Colonic mucosa (tissue), 4 donors: ENCODE results near the gene NCAPG2. TPM values are rescaled to one million over a fixed set of nuclear protein-coding genes. Genes with fewer than 3 reads are reported as not detected.

Source experiments
- DNase-seq: peaks from one replicate; pipeline ENCODE4 v3.0.0-alpha.2; 2020
- H3K27ac ChIP-seq: fragments of 200-600 bp; one replicate; pipeline ENCODE4 v1.8.0; 2021
- H3K27me3 ChIP-seq: fragments of 200-600 bp; one replicate; pipeline ENCODE4 v1.8.0; 2021
- H3K36me3 ChIP-seq: fragments of 200-600 bp; one replicate; pipeline ENCODE4 v1.8.0; 2021
- H3K4me1 ChIP-seq: fragments of 200-600 bp; one replicate; pipeline ENCODE4 v1.8.0; 2021; ENCODE audit warnings: mild to moderate bottlenecking
- H3K4me3 ChIP-seq: fragments of 200-600 bp; one replicate; pipeline ENCODE4 v1.8.0; 2021
- H3K9ac ChIP-seq, 2 donors: one replicate each; pipeline ENCODE4 v1.7.0; 2013; ENCODE audit warnings: control low read depth in 2 of 2, low read depth in 2 of 2, low read length in 2 of 2
- H3K9me3 ChIP-seq: fragments of 200-600 bp; one replicate; pipeline ENCODE4 v1.8.0; 2021
- CTCF ChIP-seq: fragments of 200-600 bp; IDR thresholded peaks from one replicate; pipeline ENCODE4 v1.8.0; 2022; ENCODE audit warnings: antibody characterized with exemption, mild to moderate bottlenecking
- intact Hi-C: fragments of 100-400 bp; cut with DNase I; formaldehyde crosslinking; loops from one replicate; pipeline ENCODE4 v1.14.1; 2022
- total RNA-seq, 2 donors: library from RNA; stranded (reverse); fragmentation: NEBNext Ultra II Directional in 1 of 2; extraction: Animal tissue kit (Norgen Biotek cat#: 25700) in 1 of 2; gene quantifications; one replicate each; pipeline ENCODE4 v1.2.1, GENCODE V29; 2021
- donor health status: healthy.
- donor health status: DM: no; HTN: no; CAD: no.
- donor health status: DM: no; HTN: no; CAD: no.

The NCAPG2 gene
- total RNA-seq, 2 donors from 2014 or later: 15.0 to 48.4 TPM

- Histone ChIP-seq H3K4me3 (no peak overlapping the region), H3K9ac (no peak overlapping the region), H3K27ac (no peak overlapping the region), H3K9me3 (no peaks in the 10 kb centered on the region), H3K36me3 (no peaks in the 10 kb centered on the region), H3K4me1 (no peaks in the 10 kb centered on the region), H3K27me3 (no peaks in the 10 kb centered on the region)
- DNase-seq: no peak
- TF ChIP-seq CTCF: no peak
- intact Hi-C loops: no loop called here
These were observed 95.2 kb downstream of the NCAPG2 start for GRCh38 chr7:158609313-158609974.

- Histone ChIP-seq H3K9me3 (no peaks in the 10 kb centered on the region), H3K27me3 (no peaks in the 10 kb centered on the region), H3K4me1 (no peaks in the 10 kb centered on the region), H3K27ac (no peak overlapping the region), H3K9ac (no peak overlapping the region), H3K36me3 (no peaks in the 10 kb centered on the region), H3K4me3 (no peak overlapping the region)
- DNase-seq: no peak
- no peak for TF ChIP-seq CTCF
- intact Hi-C loops: no loop called here
These were observed 97.0 kb downstream of the NCAPG2 start for GRCh38 chr7:158607563-158607962.

- no peak overlapping the region for H3K4me3 ChIP-seq
- intact Hi-C loops: no loop called here
- H3K9ac ChIP-seq: no peak overlapping the region
- no peak for DNase-seq
- no peaks in the 10 kb centered on the region for H3K36me3 ChIP-seq
- H3K4me1 ChIP-seq: no peaks in the 10 kb centered on the region
- H3K9me3 ChIP-seq: no peaks in the 10 kb centered on the region
- H3K27me3 ChIP-seq: no peaks in the 10 kb centered on the region
- H3K27ac ChIP-seq: no peak overlapping the region
- no peak for TF ChIP-seq CTCF
These were observed 97.8 kb downstream of the NCAPG2 start for GRCh38 chr7:158606671-158607424.

GRCh38 chr7:158606129-158606528 lies 98.5 kb downstream of the NCAPG2 start:
- no peaks in the 10 kb centered on the region for H3K27me3 ChIP-seq
- H3K36me3 ChIP-seq: no peaks in the 10 kb centered on the region
- no peak overlapping the region for H3K9ac ChIP-seq
- no peak overlapping the region for H3K27ac ChIP-seq
- TF ChIP-seq CTCF: no peak
- intact Hi-C loops: no loop called here
- H3K4me3 ChIP-seq: no peak overlapping the region
- no peak for DNase-seq
- no peaks in the 10 kb centered on the region for H3K4me1 ChIP-seq
- H3K9me3 ChIP-seq: no peaks in the 10 kb centered on the region

- Histone ChIP-seq H3K9ac (no peak overlapping the region), H3K36me3 (no peaks in the 10 kb centered on the region), H3K4me1 (no peaks in the 10 kb centered on the region), H3K4me3 (no peak overlapping the region), H3K27ac (no peak overlapping the region), H3K9me3 (no peaks in the 10 kb centered on the region), H3K27me3 (no peaks in the 10 kb centered on the region)
- intact Hi-C loops: no loop called here
- DNase-seq: no peak
- no peak for TF ChIP-seq CTCF
These were observed 100.5 kb downstream of the NCAPG2 start for GRCh38 chr7:158603773-158604755.
